Muscle layer of duodenum (tissue), 2 donors: ENCODE results near the gene TSC22D2.

ENCODE experiments used
- H3K27ac ChIP-seq: one replicate; pipeline ENCODE4 v1.7.0; 2013; ENCODE audit warnings: mild to moderate bottlenecking, low read length
- H3K27me3 ChIP-seq: one replicate; pipeline ENCODE4 v1.7.0; 2013; ENCODE audit warnings: low read depth, mild to moderate bottlenecking, control low read depth, low read length
- H3K36me3 ChIP-seq, 2 donors: one replicate each; pipeline ENCODE4 v1.7.0; 2013; ENCODE audit warnings: low read length in 2 of 2, control low read depth in 1 of 2, mild to moderate bottlenecking in 1 of 2; ENCODE audit not compliant: insufficient read depth in 2 of 2, control insufficient read depth in 1 of 2
- H3K4me1 ChIP-seq, 2 donors: one replicate each; pipeline ENCODE4 v1.7.0; 2013; ENCODE audit warnings: low read length in 2 of 2, mild to moderate bottlenecking in 2 of 2, control low read depth in 1 of 2, moderate library complexity in 1 of 2; ENCODE audit not compliant: insufficient read depth in 2 of 2, control insufficient read depth in 1 of 2
- H3K4me3 ChIP-seq, 2 donors: one replicate each; pipeline ENCODE4 v1.7.0; 2013; ENCODE audit warnings: low read length in 2 of 2, low read depth in 1 of 2, mild to moderate bottlenecking in 1 of 2
- H3K9me3 ChIP-seq, 2 donors: one replicate each; pipeline ENCODE4 v1.7.0; 2013; ENCODE audit warnings: low read length in 2 of 2, control low read depth in 1 of 2, mild to moderate bottlenecking in 1 of 2; ENCODE audit not compliant: control insufficient read depth in 1 of 2
- donor health status: healthy.

The TSC22D2 gene

GRCh38 chr3:150372722-150373121, 35.4 kb upstream of the TSC22D2 start:
- no peak overlapping the region for H3K4me3 ChIP-seq
- H3K27ac ChIP-seq, result peak overlapping the region; percentile 88
- no peaks in the 10 kb centered on the region for H3K27me3 ChIP-seq
- no peaks in the 10 kb centered on the region for H3K36me3 ChIP-seq
- H3K9me3 ChIP-seq, result no peaks in the 10 kb centered on the region
- peaks cover 5 to 9% of the 10 kb centered on the region in 2 donors for H3K4me1 ChIP-seq

DNA sequence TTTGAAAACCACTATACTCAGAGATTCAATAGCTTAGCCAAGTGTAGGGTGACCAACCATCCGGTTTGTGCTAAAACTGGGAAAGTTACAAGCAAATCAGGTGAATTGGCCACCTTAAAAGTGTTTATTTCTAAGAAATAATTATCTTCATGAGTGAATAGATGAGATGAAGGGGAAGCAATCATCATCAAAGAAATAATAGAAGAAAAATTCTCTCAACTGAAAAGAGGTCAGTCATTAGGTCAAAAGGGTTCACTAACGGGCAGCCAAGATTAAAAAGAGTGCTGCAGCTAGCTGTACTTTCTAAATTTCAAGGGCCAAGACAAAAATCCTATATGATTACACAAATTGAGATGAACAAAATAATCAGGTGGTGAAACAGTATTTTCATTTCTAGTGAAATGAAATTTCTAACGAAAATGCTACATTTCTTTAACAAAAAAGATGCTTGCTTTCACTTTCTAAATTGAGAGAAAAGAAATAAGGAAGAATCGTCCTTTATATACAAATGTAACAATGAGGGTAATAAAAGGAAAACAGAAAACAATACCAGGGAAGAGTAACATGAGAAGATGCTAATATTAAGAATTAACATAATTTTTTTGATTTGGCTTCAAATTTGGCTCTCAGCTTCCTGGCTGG, 34.7 kb upstream of the TSC22D2 start:
- Histone ChIP-seq H3K4me1 (peaks cover 5 to 9% of the 10 kb centered on the region in 2 donors), H3K4me3 (no peak overlapping the region), H3K27ac (no peak overlapping the region), H3K36me3 (no peaks in the 10 kb centered on the region), H3K9me3 (no peaks in the 10 kb centered on the region), H3K27me3 (no peaks in the 10 kb centered on the region)

- Histone ChIP-seq H3K36me3 (no peaks in the 10 kb centered on the region), H3K27me3 (no peaks in the 10 kb centered on the region), H3K9me3 (no peaks in the 10 kb centered on the region), H3K27ac (no peak overlapping the region), H3K4me1 (peaks cover 5 to 9% of the 10 kb centered on the region in 2 donors), H3K4me3 (no peak overlapping the region)
These were observed 33.1 kb upstream of the TSC22D2 start for GRCh38 chr3:150374975-150375374.

GRCh38 chr3:150376001-150376848, 31.9 kb upstream of the TSC22D2 start:
- H3K27me3 ChIP-seq, result no peaks in the 10 kb centered on the region
- no peak overlapping the region for H3K4me3 ChIP-seq
- peaks cover 3 to 4% of the 10 kb centered on the region in 2 donors for H3K4me1 ChIP-seq
- H3K9me3 ChIP-seq, result no peaks in the 10 kb centered on the region
- H3K27ac ChIP-seq, result no peak overlapping the region
- no peaks in the 10 kb centered on the region for H3K36me3 ChIP-seq

DNA sequence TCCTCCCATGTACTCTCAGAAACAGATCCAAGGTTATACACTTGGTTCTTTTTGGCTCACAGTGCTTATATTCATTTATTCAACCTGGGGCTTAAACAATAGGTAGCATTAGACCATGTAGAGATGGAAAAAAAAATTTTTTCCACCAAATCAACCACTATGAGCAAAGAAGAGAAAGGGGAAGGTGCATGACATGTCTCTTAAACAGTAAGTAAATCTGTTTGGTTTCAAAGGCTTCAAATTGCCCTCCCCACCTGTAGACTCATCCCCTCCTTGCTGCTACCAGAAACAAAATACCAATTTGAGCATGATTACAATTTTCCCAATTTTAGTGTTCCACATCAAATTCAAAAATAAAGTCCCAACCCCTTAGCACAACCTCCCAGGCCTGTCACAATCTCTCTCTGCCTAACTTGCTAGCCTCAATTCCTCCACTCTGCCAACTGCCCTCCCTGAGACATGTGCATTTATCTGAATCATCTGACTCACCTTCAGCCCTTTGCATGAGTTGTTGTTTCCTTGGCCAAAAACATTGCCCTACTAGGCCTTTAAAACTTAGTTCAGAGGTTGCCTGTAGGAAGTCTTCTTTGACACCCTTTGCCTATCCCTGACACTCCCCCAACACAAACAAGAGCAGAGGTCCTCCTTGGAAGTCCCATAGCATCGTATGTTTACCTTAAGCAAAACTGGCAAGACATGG, 30.3 kb upstream of the TSC22D2 start:
- Histone ChIP-seq H3K4me1 (peaks cover 0 to 4% of the 10 kb centered on the region in 2 donors), H3K27me3 (no peaks in the 10 kb centered on the region), H3K4me3 (no peak overlapping the region), H3K36me3 (no peaks in the 10 kb centered on the region), H3K9me3 (no peaks in the 10 kb centered on the region), H3K27ac (no peak overlapping the region)

DNA sequence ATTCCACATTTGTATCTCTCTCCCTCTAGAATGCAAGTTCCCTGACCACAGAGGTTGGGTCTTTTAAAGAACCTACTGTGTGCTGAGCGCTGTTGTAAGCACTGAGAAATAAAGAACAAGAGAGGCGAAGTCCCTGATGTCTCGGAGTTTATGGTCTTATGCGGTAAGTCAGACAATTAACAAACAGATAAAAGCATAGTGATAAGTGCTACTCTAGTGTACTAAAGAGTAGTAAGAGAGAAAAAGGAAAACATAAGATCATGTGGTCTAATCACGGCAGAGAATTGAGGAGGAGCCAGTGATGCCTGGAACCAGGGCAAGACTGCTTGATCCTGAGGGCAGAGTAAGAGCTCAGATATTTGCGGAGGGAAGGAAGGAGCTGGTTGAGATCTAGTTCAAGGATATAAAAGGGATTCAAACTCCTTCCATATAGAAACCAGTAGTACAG, 29.8 kb upstream of the TSC22D2 start:
- H3K4me3 ChIP-seq, result no peak overlapping the region
- no peak overlapping the region for H3K27ac ChIP-seq
- no peaks in the 10 kb centered on the region for H3K36me3 ChIP-seq
- H3K9me3 ChIP-seq, result no peaks in the 10 kb centered on the region
- no peaks in the 10 kb centered on the region for H3K27me3 ChIP-seq
- H3K4me1 ChIP-seq, result peaks cover 0 to 4% of the 10 kb centered on the region in 2 donors

GRCh38 chr3:150379469-150379868, 28.6 kb upstream of the TSC22D2 start:
- no peak overlapping the region for H3K4me3 ChIP-seq
- no peak overlapping the region for H3K27ac ChIP-seq
- H3K9me3 ChIP-seq, result no peaks in the 10 kb centered on the region
- H3K36me3 ChIP-seq, result no peaks in the 10 kb centered on the region
- H3K4me1 ChIP-seq, result peaks cover 0 to 7% of the 10 kb centered on the region in 2 donors
- no peaks in the 10 kb centered on the region for H3K27me3 ChIP-seq

- Histone ChIP-seq H3K9me3 (no peaks in the 10 kb centered on the region), H3K36me3 (no peaks in the 10 kb centered on the region), H3K27me3 (no peaks in the 10 kb centered on the region), H3K4me1 (peaks cover 0 to 6% of the 10 kb centered on the region in 2 donors), H3K4me3 (peak overlapping the region in 1 of 2 donors; percentile 1), H3K27ac (no peak overlapping the region)
These were observed 23.5 kb upstream of the TSC22D2 start for GRCh38 chr3:150384296-150385212.

DNA sequence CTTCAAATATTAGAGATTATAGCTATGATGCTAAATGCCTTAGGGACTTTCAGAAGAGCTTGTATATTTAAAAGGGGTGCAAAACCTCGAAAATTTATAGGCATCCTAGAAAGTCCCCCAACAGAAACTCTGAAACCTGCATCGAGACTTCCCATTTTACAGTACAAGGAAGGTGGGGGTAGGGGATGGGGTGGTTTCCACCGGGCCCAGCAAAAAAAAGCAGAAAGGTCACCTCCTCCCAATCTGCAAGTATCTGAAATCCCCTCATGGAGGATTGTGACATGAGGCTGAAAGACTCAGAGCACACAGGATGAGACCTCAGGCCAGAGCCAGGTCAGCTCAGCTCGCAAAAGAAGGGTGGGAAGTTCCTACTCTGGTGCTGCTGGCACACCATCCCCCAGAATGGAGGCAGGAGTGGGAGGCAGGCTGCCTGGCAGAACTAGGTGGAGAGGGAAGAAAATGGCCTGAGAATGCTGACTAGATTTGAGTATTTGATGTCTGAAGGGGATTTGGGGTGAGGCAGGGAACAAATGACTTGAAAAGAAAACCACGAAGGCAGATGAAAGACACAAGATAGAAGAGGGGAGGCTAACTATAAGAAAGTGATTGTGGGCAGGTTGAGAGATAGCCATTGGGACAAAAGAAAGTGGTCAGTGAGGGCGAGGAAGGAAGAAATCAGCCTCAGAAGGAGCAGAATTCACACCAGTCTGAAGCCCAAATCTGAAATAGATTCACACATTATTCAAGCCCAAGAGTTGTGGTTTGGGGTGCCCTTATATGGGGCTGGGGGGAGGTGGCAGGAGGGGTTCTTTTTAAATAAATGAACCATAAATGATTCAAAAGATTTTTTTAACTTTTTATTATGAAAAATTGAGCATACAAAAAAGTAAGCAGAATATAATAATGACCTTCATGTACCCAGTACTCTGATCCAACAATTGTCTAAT, 22.5 kb upstream of the TSC22D2 start:
- Histone ChIP-seq H3K9me3 (no peaks in the 10 kb centered on the region), H3K27me3 (no peaks in the 10 kb centered on the region), H3K4me1 (peaks cover 0 to 6% of the 10 kb centered on the region in 2 donors), H3K36me3 (no peaks in the 10 kb centered on the region), H3K27ac (no peak overlapping the region), H3K4me3 (no peak overlapping the region)
